GDM1 (cell line): ENCODE results near the gene TACC2.
"Not testable (repeated sequence)": the region's sequence is repeated elsewhere in the genome, so short reads cannot be mapped to it uniquely, and the experiment has no call there.

Experiments
- DNase-seq: peaks from one replicate; lab custom pipeline; 2025; lab: John Stamatoyannopoulos, UW

Gene TACC2

DNA sequence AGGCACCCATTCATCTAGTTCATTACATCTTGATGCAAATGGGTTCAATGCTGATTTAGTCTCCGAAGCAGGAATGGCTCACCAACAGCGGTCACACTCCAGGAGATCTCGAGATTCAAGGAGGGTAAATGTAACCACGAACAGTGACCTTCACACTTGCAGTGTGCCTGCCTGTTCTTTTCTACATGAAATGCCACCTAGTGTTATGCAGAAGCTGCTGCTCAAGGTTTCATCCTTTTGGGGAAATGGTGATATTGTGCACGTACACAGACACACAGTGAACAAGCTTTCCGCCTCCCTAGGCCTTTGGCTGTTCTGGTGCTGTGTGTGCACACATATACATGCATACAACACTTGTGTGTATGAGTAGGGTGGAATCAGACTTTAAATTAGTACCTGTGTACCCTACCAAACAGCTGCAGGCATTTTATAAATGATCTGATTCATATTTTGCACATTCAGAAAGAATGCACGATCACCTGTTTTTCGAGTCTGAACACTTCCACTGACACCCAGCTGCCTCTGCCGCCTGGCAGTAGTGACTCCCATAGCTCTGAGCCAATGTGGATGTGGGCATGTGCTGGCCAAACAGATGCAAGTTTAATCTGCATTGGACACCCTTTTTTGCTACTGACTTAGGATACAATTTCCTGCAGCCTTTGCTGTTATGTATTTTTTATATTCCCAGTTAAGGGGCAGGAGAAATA lies 100.5 kb downstream of the TACC2 start:
- DNase-seq = no peak

DNA sequence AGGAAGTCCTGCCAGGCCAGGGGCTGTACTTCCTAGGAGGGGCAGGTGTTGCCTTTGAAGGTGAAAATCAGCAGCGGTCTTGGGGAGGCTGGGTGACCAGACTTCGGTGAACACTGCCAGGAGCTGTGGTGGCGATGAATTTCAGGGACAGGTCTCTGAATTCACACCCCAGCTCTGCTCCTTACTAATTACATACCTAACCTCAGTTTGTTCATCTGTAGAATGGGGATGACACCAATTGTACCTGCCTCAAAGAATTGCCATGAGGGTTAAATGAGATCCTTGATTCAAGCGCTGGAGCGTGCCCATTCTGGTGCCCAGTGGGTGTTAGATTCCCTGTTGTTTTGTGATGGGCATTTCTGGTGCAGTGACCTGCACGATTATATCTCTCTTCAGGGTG lies 102.8 kb downstream of the TACC2 start:
- DNase-seq = no peak

DNA sequence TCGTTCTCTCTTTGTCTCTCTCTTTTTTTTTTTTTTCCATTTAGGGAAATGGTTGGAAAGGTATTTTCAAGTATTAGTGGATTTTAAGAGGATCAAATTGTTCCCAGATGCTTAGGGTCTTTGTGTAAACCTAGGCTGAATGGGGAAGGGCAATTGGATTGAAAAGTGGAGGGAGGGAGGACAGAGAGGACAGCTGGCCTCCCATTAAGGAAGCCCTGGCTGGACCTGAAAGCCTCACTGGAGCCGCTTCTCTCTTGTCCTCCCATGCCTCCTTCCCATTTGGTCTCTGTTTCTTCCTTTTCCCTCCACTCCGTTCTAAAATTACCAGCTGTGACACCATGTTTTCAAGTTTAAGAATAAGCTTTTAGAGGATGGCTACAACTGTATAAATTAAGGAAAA lies 104.1 kb downstream of the TACC2 start:
- no peak for DNase-seq

DNA sequence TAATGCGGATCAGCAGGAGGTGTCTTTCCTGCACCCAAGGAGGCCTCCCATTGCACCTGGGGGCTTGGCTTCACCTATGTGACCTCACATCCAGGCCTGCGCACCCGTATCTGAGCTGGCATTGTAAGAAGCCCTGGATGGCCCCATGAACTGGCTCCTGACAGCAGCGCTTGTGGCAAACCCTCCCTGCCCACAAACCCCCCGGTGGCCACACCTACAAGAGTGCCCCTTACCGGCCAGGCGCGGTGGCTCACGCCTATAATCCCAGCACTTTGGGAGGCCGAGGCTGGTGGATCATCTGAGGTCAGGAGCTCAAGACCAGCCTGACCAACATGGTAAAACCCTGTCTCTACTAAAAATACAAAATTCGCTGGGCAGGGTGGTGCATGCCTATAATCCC lies 107.2 kb downstream of the TACC2 start:
- DNase-seq = not testable (repeated sequence)

DNA sequence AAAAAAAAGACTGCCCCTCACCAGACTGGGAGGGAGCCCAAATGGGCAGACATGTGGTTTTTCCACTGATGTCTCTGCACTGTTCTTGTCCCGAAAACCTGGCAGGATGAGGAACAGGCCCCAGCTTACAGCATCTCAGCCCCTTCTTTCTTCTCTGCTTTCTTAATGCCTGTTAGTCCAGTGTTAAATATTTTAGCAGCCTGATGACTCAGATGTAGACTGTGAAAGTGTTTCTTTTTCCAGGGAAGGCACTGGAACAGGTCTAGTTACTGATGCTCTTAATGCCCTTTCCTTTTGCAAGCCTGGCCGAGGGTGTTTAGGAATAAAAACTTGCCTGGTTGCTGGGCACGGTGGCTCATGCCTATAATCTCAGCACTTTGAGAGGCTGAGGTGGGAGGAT lies 107.7 kb downstream of the TACC2 start:
- no peak for DNase-seq

DNA sequence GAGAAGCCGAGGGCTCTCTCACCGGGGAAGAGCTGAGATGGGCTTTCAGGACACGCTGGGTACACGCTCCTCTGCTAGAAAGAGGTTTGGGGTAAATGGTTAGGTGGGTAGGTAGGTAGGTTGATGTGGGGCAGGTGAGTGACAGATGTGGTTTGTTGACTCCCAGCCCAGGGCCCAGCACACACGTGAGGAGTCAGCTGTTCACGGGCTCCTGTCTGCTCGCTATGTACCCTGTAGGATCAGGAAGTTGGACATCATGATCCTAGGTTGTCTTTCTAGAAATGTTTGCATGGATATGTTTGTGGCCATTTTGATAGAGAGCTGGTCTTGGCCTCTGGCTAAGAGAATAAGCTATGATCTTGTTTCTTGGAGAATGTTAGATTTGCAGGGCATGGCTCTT lies 109.0 kb downstream of the TACC2 start:
- no peak for DNase-seq

DNA sequence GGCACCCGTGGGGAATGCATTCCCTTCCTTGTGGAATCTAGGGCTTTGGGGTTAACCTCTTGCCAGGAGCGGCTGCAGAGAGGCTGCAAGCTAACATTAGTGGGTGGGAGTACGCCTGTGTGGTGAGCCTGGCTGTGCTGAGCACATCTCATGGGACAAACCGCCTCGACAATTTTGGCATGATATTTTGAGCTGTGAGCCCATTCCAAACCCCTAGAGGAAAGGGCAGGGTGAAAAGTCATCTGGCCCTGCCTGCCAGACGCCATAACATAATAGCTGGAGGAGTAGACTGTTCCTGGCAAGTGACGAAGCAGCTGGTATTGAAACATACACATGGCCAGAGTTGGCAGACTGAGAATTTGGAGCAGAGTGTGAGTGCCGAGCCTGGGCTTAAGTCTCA lies 110.0 kb downstream of the TACC2 start:
- DNase-seq = no peak

DNA sequence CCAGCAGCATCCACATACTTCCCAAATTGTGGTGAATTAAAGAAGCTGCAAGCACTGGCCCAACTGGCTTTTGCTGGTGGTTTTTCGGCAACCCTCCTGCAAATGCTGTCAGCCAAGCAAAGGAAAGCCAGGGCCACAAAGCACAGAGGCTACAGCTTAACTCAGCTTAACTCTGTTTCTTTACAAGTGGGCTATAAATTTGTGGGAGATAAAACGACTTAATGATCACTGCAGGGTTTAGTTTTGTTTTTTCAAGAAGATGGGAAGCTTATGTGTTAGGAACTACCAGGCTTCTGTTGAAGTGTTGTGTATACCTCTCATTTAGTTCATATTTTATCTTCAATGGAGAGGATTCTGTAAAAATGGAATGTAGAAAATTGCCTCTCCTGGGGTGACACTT lies 110.6 kb downstream of the TACC2 start:
- DNase-seq = no peak

DNA sequence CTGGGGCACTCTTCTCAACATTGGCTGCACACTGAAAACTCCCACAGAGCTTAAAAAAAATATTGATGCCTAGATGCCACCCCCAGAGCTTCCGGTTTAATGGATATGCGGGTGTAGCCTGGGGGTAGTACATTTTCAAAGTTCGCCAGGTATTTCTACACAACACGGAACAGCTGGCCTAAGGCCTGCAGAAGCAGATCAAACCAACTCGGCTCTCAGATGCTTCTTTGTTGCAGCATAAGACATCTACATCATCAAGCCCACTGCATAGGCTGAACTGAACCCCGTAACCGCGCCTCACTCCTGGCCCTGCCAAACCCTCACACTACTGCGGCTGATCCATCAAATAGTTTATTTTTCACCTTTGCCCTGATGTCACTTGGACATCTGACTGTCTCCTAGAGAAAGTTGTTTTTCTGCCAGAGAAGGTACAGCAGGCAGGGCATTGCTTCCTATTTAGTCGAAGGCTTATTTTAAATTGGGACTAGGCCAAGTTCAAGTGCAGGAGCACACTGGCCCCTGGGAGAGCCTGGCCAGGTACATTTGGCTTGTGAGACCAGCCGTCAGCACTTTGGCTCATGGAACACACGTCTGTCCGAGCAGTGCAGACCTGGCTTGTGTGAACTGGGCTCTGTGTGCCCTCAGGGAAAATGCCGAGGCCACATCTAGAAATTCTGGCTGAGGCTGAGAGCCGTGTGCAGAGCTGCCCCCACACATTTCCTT lies 113.3 kb downstream of the TACC2 start:
- DNase-seq = no peak

DNA sequence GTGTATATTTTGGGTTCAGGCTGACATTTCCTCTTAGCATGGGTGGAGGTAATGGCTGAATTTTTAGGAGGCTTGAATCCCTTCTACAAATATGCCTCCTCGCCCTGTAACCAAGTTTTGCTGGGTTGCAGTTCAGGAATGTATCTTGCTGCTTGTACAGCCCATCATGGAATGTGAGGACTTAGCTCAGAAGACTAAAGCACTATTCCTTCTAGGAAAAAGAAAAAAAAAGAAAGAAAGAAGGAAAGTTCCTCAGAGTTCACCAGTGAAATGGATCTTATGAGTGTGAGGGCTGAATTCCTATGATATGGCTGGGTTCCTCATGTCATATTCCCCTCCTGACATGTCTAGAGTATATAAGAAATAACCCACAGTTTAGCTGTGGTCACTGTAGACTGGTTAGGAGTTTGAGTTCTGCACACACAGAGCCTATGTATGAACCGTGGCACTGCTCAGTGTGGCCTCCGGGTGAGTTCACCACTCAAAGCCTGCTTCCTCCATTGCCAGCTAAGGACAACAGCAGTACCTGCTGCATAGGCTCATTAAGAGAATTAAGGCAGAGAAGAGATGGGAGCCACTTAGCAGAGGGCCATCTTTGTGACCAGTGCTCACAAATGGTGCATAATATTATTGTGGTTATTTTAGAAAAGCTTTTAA lies 114.0 kb downstream of the TACC2 start:
- DNase-seq = no peak

DNA sequence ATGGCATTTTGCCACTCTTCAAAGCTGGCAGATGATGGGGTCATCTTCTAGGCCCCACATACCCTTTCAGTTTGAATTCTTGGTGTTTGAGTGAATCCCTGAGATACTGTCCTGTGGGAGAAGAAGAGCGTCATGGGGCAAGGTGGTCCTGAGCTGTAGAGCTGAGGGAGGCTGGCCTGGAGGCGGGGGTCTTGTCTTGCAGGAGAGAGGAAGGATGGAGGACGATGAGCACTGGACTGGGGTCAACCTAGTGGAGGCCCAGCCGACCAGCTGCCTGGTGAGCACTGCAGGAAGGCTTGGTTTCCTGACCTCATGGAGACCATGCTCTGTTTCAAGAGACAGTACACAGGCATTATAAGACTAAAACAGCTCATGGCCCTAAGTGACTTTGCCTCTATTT lies 114.6 kb downstream of the TACC2 start:
- no peak for DNase-seq

DNA sequence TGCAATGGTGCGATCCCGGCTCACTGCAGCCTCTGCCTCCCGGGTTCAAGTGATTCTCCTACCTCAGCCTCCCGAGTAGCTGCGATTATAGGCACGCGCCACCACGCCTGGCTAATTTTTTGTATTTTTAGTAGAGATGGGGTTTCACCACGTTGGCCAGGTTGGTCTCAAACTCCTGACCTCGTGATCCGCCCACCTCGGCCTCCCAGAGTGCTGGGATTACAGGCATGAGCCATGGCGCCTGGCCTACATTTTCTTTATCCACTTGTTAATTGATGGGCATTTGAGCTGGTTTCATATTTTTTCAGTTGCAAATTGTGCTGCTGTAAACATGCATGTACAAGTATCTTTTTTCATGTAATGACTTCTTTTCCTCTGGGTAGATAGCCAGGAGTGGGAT lies 119.8 kb downstream of the TACC2 start:
- DNase-seq = not testable (repeated sequence)

DNA sequence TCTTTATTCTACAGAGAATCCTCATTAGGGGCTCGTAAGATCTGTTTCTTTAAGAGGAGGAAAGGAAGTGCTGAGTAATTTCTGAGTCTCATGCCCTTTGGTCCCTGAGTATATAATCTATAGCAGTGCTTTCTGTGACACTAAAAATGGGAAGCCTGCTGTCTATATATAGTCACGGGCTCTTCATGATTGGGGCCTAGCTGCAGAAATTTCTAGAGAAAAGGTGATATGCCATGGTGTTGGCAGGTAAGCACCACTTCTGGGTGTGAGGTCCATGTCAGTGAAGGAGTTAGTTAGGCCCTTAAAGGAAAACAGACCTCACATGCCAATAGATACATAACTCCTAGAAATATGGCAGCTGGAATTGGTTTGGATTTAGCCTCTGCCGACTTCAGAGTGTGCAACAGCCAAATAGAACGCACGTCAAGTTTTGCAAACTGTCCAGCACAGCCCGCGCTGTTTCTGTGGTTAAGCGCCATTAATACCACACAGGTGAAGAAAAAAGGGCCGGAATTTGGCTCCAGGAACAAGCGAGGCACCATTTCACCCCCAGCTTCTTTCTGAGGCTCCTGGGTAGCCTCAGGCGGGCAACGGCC lies 123.2 kb downstream of the TACC2 start:
- no peak for DNase-seq

DNA sequence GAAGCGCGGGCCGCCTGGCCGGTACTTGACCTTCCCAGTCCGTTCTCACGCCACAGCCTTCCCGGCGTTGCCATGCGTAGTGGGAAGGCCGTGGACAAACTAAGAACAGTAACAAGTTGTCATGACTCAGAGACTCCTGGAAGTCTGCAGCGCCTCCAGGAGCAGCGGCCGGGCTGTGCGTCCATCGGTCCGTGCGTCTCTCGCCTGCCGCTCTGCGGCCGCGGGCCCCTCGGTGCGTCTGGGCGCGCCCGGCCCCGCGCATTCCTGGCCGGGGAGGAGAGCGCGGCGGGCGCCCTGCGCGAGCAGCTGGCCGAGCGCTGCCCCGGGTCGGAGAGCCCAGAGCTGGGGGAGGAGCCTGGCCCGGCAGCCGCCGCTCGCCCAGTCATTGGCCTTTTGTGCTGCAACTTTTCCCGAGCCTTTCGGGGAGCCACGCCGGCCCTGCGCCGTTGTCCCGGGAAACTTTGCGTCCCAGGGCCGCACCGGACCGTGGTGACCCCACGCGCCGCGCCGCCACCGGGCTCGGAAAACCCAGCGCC lies 123.7 kb downstream of the TACC2 start:
- no peak for DNase-seq

DNA sequence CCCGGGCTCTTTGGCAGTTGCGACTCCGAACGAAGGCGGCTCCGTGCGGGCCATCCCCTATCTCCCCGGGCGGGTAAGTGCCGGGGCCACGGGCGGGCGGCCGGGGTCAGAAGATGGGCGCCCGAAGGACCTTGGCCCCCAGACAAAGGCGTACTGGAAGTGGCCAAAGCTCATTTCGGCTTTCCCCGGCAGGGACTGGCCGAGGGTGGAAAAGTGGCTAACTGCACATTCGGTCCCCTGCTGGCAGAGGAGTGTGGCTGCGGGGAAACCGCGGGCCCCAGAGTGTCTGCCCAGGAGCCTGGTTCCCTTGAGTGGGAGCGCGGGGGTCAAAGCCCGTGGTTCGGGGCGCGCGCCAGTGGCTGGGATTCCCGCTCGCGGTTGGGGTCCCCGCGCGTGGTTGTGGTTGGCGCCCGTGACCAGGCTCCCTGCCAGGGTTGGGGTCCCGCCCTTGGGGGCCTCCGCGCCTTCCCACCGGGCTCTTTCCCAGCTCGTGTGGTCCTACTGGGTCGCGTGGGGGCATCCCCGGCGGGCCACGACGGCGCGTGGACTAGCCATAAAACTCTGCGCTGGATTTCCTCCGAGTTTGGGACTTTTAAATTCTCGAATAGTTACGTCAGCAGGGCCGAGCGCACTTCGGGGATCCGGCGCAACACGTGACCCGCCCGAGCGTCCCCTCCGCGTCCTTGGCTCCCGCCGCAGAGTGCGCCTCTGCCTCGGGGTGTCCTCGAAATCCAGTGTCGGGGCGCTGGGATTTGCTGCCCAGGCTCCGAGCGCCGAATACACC lies 124.4 kb downstream of the TACC2 start:
- DNase-seq = no peak

DNA sequence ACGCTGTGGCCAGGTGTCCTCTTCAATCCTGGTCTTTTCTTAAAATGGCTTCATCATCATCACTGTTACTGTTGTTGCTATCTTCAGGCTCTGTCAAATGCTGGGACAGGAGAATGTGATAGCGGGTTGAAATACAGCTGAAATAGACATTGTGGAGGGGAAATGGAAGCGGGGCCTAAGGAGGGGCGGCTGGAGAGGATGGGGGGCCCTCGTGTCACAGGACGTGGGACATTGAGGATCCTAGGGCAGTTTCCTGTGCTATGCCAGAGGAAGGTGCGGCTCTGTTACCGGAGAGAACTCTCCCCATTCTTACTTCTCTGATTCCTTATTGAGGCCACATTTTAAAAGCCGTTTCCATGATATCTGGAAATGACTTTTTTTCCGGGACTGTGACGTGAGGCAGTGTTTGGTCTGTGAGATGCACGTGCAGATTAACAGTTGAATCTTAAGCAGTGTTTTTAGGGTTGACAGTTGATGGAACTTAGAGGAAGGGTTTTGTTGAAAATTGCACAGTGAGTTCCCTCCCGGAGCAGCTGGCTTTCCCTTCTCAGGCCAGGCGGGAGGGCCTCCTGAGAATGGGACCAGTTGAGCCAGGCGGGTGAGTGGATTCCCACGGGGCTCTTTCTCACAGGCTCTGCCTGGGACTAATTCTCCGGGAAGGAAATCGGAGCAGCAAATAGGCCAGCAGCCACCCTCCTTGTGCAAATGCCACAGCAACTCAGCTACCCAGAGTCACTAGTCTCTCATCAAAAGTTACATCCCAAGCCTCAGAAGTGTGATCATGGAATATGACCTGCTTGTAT lies 125.2 kb downstream of the TACC2 start:
- DNase-seq = no peak

DNA sequence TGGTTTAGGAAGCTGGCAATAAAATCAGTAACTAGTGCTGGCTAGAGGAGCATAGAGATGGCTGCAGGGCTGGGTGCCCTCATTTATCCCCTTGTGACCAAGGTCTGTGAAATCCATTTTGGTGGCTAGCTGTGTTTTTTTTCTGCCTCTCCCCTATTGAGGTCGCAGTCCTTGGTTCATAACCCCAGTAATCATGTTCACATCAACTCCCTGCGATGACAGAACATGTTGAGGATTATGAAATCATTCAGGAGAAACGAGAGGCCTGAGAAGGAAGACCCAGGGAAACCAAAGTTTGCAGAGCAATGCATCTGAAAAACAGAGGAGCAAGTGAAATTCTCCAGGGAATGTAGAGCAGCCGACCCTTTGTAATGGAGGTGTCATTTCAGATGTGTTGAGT lies 126.9 kb downstream of the TACC2 start:
- no peak for DNase-seq

DNA sequence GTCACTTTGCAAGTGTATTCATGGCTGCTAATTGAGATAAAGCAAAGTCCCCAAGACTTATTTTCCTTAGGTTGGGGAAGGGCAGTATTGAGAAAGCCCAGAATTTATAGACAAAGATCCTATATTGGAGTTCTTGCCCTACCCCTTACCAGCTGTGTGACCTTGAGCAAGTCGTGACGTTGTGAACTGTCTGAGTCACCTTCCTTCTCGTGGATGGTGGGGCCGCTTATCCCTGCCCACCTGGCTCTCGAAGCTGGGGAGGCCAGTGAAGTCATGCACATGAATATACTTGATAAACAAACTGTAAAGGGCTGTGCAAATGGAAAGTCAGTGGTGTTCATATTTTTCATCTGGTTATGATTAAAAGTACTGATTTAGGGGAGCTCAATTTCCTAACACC lies 127.4 kb downstream of the TACC2 start:
- no peak for DNase-seq

DNA sequence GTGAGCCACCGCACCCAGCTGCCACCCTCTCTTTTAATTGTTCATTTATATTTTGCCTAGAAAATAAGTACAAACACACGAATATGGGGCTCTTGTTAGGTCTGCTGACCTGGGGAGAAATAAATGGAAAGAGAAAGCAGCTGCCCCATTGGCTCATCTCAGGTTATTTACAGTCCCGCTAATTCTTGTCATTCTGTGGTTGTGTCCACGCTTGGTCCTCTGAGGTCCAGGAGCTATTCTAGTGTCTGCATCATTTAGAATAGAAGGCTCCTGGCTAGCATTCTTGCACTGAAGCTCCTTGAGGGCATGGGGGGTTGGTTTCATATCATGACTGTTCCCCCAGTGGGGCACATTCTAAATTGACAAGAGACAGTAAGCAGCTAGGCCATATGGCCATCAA lies 128.5 kb downstream of the TACC2 start:
- DNase-seq = no peak

DNA sequence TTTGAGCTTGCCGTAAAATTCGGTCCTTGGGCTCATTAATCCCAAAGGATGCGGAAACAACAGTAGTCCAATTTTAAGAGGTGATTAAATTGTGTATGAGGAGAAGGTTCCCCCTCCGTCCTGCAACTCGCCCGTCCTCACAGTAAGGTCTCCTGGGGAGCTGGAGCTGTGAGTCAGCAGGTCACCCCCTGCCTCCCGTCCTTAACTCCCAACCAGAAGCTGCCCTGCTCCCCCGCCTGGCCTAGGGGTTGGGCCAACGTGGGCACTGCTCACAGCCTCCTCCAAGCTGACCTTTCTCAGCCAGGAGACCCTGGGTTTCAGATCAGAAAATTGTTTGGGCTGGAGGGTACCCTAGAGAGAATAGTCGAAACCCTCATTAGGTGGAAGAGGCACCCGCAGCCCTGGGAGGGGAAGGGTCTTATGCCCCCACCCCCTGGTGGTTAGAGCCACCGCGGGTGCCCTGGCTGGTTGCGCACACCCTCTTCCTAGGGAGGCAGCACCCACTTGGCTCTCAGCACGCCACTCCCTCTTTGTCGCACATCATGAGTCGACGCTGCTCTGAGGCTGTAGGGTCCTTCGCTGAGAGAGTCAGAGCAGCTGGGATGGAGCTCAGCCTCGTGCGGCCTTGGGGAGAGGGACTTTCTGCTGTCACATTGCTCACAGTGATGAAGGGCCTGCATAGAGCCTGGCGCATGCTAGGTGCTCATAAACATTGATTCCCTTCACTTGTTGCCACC lies 131.2 kb downstream of the TACC2 start:
- no peak for DNase-seq
